ENCODE measurements around the gene DGKI.
"Not testable (repeated sequence)": the region's sequence is repeated elsewhere in the genome, so short reads cannot be mapped to it uniquely, and the experiment has no call there.

Gene DGKI

GRCh38 chr7:137835486-137836112 lies 11.2 kb downstream of the DGKI start:
- no peak for DNase-seq (ENCODE audit: low read depth in 2 of 2)

DNA sequence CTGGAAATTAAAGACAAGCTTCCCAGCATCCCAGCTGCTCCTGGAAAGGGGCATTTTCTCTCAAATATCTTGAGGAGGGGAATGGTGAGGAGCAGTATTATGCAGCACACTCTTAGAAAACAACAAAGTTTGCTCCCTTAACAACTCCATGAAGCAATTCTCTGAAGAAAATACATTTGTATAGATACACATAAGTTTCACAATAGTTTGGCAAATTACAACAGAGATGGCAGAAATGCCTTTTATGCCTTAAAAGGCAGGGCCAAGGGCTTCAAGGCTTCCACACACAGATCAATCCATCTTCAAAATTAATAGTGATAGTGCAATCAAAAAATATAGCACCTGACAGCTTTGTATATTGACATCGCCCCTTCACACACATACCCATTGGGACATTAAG lies 12.2 kb downstream of the DGKI start:
- no peak for DNase-seq (ENCODE audit: low read depth in 2 of 2)

- not testable (repeated sequence) for DNase-seq (ENCODE audit: low read depth in 2 of 2)
These were observed 13.8 kb downstream of the DGKI start for GRCh38 chr7:137832990-137833389.

DNA sequence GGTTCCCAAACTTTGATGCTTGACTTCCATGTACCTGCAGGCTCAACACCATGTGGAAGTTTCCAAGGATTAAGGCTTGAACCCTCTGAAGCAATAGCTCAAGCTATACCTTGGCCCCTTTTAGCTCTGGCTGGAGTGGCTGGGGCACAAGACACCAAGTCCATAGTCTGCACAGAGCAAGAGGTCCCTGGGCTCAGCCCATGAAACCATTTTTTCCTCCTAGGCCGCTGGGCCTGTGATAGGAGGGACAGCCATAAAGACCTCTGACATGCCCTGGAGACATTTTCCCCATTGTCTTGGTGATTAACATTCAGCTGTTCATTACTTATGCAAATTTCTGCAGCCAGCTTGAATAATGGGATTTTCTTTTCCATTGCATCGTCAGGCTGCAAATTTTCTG lies 14.4 kb downstream of the DGKI start:
- no peak for DNase-seq (ENCODE audit: low read depth in 2 of 2)

- not testable (repeated sequence) for DNase-seq (ENCODE audit: low read depth in 2 of 2)
These were observed 15.2 kb downstream of the DGKI start for GRCh38 chr7:137831555-137831954.

DNA sequence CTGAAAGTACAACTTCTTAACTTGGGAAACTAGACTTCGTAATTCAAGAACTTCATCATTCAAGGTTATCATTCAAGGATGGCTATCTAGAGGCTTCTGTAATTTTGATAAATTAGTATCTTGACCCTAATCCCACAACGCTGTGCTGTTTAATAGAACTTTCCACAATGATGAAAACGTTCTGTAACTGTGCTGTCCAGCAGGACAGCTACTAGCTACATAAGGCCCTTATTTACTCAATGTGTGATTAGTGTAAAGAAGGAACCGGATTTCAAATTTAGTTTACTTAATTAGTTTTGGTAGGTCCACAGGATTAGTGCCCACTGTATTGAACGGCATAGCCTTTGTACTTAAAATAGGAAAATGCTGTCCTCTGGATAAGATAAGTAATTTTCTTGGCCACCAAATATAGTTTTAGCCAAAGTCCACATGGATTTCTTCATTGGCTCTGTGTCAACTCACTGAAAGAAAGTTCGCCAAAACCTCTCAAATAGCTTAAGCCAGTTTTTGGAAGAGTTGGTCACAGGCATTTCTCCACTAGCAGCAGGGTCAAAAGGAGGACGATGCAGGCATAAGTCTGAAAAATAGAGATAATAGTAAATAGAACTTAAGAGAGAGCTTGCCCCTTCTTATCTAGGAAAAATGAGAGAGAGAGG lies 17.3 kb downstream of the DGKI start:
- DNase-seq (ENCODE audit: low read depth in 2 of 2): no peak

DNA sequence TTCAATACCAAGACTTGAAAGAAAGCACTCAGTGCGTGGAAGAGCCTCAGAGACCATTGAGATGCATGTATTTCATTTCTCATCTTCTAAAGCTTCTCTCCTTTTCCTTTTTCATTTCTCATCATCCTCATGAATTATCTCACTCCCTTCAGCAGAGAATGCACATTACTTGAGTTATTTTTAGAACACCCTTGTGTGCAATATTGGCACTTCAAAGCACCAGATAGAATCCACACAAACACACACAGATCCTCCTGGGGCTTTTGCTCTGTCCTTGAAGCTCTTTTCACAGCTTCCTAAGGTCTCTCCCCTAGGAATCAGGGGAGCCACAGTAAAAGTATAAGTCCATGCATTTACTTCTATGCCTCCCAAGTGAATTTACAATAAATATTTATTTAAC lies 18.3 kb downstream of the DGKI start:
- DNase-seq (ENCODE audit: low read depth in 2 of 2): no peak

DNA sequence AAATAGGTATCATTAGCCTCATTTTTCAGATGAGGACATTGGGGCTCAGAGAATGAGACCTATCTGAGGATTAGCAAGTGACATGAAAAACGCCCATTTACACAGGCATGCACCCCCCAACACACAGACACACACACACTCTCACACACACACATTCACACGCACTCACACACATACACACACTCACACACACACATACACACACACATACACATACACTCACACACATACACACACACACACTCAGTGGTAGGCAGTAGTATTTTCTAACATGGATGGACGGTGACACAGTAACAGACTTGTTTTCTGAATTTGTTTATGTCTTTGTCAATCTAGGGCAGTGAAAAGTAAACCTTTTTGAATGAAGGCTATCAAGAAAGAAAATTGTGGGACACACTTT lies 21.3 kb downstream of the DGKI start:
- DNase-seq (ENCODE audit: low read depth in 2 of 2): no peak

DNA sequence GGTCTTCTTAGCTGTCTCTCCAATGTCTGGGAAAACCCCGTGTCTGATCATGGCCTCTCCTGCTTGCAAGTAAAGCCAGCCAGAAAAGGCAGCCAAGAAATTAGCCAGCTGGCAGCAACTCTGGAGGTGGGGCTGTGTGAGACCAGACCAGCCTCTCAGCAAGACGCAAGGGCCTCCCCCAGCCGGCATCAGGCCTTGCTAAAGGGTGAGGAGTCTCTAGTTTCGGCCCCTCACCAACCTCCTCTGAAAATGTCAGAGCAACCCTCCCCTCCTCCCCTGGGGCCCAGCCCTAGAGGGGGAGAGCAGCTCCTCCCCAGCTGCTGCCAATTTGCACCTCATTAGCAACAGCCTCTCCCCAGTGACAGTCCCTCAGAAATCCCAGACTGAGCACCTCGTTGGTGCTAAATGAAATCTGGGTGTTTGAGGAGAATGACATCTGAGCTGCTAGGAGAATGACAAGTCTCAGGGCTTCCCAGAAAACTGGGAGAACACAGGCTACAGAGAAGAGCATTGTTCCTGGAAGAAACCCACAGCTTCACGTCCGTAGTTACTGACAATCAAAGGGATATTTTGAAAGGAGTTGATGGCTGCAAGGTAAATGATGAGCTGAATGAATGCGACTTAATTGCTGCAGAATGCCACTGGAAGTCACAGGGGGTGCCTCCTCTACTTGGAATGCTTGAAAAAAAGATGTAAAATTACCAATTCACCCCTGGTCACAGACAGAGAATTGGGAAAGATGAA lies 25.9 kb downstream of the DGKI start:
- DNase-seq (ENCODE audit: low read depth in 2 of 2): no peak

GRCh38 chr7:137820156-137820555 lies 26.6 kb downstream of the DGKI start:
- no peak for DNase-seq (ENCODE audit: low read depth in 2 of 2)

DNA sequence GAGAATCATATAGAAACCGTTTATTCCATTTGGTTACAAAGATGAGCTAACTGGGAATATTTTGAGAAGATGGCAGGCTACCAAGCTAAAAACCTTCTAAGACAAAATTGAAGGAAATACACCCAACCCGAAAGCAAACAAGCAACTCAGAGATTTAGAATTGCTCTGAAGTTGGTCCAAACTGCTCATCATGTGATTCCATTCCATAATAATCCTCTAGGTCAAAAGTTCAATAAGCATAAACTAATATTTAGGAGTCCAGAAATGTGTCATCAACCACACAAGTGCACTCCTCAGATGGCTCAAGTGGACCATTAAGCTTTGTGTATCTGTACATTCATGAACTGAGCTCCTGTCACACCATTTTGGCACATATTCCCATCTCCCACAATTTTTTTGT lies 28.7 kb downstream of the DGKI start:
- no peak for DNase-seq (ENCODE audit: low read depth in 2 of 2)

- no peak for DNase-seq (ENCODE audit: low read depth in 2 of 2)
These were observed 30.0 kb downstream of the DGKI start for GRCh38 chr7:137816696-137817320.

DNA sequence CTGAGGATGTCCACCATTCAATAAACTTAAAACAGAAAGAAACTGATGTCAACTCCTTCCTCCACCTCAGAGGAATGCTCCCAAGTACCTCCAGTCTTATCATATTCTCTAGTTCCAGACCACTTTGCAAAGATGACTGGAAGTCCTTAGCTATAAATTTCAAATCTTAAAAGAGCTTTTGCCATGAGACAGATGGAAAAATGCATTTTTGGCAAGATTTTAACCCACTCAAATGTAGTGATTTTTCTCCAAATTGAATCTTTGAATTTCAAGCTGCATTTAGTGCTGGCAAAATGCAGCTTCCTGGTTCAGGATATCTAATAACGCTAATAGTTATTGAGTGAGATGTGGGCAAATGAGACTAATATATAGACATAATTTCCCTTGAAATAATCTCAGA lies 33.2 kb downstream of the DGKI start:
- no peak for DNase-seq (ENCODE audit: low read depth in 2 of 2)

- DNase-seq (ENCODE audit: low read depth in 2 of 2): no peak
These were observed 36.5 kb downstream of the DGKI start for GRCh38 chr7:137810248-137810647.

GRCh38 chr7:137804836-137805235 lies 41.9 kb downstream of the DGKI start:
- DNase-seq (ENCODE audit: low read depth in 2 of 2): no peak

- DNase-seq (ENCODE audit: low read depth in 2 of 2): no peak
These were observed 45.3 kb downstream of the DGKI start for GRCh38 chr7:137801491-137801890.

GRCh38 chr7:137801003-137801402 lies 45.8 kb downstream of the DGKI start:
- no peak for DNase-seq (ENCODE audit: low read depth in 2 of 2)

DNA sequence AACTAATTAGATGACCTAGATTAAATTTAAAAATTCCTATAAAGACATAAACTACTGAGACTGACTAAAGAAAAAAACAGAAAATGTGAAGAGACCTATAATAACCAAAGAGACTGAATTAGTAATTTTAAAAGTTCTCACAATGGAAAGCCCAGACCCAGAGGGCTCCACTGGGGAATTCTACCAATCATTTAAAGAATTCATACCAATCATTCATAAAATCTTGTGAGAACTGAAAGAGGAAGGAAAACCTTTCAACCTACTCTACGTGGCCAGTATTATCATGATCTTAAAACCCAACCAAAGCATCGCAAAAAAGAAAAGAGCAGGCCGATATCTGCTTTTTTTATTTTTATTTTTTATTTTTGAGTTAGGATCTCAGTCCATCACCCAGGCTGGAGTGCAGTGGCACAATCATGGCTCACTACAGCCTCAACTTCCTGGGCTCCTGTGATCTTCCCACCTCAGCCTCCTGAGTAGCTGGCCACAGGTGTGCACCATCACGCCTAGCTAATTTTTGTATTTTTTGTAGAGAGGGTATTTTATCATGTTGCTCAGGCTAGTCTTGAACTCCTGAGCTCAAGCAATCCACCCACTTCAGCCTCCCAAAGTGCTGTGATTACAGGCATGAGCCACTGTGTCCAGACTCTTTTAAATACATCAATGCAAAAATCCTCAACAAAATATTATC lies 48.6 kb downstream of the DGKI start:
- DNase-seq (ENCODE audit: low read depth in 2 of 2): no peak

DNA sequence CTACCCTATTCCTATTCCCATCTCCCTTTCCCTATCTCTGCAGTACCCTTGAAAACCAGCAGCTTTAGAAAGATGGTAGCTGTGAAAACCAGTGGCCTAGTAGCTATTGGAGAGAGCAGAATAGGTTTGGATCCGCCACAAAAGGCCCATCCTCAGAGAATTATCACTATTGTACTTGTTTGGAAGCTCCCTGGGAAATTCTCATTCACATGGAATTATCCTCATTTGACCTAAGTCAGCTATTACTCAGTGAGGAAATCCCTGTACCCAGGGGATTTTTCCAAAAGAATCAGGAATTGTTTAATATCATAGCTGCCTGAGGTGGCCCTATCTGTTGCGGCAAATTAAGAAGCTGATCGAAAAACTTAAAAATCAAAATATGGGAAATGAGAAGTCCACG lies 51.6 kb downstream of the DGKI start:
- no peak for DNase-seq (ENCODE audit: low read depth in 2 of 2)

DNA sequence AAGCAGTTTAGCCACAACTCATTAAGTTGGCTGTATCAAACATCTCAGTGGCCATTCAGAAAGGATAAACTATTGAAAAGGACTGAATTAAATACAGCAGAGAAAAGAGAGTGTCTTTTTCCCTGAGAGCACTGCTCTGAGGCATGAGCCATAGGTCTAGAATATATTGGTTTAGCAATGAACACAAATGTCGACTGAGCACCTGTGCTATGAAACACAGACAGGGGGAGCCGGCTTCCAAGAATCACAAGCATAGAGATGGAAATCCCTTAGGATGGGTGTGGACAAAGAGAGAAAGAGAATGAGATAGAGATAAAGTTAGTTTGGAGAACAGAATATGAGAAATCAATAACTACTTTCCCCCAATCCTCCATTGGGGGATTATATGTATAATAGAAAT lies 54.8 kb downstream of the DGKI start:
- DNase-seq (ENCODE audit: low read depth in 2 of 2): no peak

DNA sequence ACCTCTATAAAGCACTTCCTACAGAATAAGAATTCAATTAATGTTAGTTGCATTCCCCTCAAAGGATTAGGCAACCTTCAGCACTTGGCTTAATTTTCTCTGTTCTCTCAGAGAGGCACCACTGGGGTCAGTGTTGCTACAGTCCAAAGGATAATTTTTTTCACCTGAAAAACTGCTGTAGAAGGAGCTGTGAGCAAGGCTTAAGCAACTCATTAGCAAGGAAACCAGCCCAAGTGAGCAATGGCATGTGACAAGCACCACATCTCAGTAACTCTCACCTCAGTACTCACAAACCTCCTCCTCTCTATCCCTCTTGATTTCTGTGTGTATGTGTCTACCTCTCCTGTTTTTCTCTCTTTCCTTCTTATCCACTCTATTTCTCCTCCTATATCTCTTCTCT lies 55.9 kb downstream of the DGKI start:
- DNase-seq (ENCODE audit: low read depth in 2 of 2): no peak

GRCh38 chr7:137789215-137789882 lies 57.4 kb downstream of the DGKI start:
- no peak for DNase-seq (ENCODE audit: low read depth in 2 of 2)

Data from stimulated activated CD8-positive, alpha-beta memory T cell treated with anti-CD3 and anti-CD28 coated beads, Interleukin-7, amount 100 ng/mL, for 4 hours (primary cell).